Stimulated activated CD4-positive, alpha-beta T cell treated with anti-CD3 and anti-CD28 coated beads, Interleukin-12 subunit alpha, Interleukin-12 subunit beta, amount 100 ng/mL, for 4 hours (primary cell): ENCODE results near the gene DPEP3.

Experiments
- DNase-seq: peaks from one replicate; pipeline ENCODE4 v3.0.0-alpha.2; 2020

DPEP3 gene

DNA sequence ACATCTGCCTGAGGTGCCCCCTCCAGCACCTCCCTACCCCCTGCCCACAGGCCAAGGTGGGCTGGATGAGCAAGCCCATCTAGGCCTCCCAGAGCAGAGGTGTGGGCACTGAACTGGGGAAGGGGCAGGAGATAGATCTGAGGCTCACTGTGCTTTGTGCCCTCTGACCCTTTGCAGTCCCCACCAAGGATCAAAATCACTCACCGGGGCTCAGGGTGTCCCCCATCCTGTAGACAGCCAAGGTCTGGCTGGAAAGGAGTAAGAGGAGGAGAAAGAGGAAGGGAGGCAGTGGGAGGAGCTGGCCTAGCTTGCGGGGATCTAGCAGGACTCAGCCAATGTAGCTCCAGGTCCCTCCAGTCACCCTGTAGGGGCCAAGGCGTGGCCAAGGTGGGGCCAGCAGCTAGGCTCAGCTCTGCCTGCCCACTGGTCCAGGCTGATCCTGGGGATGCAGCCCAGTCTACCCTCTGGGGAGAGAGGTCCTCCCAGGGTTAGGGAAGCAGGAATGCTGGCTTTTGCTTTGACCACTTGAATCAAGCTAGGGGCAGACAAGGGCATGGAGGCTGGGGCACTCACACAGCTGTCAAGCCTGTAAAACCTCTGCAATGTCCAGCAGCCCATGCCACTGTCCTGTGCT lies 13.6 kb downstream of the DPEP3 start:
- no peak for DNase-seq

DNA sequence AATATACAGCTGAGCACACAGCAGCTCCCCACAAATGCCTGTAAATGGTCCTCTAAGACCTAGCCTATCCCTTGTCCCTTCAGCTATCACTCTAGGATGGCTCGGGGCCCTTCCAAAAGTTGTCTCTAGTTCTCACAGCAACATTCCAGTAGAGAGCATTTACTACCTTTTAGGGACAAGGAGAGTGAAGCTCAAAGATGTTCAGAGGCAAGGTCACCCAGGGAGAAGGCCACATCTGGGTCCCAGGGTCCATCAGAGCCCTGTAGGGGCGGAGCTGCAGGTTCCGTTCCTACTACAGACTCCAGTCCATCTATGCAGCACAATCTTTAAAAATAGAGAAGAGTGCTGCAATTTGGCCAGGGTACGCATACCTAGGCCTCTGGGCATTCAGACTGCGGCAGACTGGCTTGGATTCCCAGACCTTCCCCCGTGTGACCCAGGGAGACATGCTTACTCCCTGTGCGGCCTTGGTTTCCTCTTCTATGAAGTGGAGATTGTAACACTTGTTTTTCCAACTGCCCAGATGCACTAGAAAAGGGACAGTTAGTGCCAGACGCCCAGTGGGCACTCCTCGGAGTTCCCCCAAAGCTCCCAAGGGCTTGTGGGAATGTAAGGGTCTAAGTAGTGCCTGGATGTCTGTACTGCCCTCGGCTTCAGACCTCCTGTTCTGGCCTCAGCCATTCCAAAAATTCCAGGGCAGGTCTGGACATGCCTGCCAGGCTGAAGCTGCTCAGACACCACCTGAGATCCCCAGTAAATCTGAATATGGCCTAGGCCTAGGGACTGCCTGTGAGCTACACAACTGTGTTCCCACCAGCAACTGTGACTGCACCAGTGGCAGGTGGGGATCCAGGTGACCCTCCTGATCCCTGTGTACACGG lies 14.4 kb downstream of the DPEP3 start:
- no peak for DNase-seq

DNA sequence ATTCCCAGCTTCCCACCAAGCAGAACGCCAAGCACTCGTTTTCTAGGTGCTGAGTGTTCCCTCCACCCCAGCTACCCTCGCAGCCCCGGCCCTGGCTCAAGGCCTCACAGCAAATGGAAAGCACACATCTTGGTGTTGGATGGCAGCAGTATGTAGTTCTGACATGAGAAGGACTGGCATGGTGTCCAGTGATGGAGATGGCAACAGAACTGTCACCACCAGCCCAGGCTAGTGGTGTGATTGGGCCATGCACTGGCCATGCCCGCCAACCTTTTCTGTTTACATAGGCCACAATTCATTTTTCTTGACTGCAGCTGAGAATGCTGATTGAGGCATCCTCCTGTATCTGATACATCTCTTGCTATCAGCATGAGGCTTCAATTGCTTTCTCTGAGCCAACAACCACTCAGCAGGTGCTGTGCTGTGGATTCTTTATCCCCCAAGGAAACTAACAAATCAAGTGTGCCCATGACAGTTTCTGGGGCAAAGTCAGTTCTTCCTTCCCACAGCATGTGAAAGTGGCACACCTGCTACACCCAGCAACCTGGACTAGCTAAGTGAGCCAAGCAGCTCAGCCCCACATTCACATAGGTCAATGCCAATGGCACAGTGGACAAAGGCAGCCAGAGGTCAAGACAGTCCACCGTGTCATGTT lies 15.7 kb downstream of the DPEP3 start:
- DNase-seq = no peak

DNA sequence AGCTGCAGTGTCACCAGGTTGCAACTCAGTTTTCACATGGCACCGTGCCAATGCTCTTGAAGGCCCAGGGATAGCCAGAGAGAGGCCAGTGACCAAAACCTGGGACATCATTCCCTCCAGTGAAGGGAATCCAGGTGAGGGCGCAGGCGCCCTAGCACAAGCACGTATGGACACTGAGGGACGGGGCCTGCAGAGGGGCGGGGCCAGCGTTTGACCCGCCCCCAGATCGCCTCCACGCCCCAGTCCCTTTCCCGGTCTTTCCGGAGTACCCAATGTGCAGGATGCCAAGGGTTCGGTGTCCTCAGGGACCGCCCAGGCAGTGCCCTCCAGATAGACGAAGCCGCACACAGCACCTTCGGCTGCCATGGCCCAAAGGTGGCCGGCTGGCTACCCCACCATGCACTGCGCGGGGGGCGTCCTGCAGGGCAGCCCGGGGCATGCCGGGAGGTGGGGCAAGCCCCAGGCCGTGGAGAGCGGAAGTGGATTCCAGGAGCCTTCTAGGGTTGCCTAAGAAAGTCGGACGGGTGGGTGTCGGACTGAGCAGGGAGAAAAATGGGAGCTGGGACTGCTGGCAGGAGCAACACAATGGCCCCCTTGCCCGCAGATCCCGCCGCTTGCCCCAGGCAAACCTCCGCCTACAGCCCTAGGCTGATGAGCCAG lies 16.5 kb downstream of the DPEP3 start:
- no peak for DNase-seq

DNA sequence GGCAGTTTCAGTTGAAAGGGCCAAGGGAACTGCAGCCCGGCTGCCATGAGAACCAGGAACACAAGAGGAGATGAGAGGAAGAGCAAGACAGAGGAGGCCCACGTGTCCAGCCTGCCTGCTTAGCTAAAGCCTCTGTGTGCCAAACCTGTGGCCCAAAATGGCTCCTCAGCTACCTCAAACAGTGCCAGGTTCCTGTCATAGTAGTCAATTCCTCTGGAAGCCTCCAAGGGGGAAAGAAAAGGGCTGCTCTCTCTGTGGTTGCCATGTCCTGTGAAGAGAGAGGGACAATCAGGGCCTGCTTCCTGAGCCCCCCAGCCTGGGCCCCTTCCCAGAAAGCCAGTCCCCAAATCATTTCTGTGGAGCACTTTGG lies 17.0 kb downstream of the DPEP3 start:
- no peak for DNase-seq

DNA sequence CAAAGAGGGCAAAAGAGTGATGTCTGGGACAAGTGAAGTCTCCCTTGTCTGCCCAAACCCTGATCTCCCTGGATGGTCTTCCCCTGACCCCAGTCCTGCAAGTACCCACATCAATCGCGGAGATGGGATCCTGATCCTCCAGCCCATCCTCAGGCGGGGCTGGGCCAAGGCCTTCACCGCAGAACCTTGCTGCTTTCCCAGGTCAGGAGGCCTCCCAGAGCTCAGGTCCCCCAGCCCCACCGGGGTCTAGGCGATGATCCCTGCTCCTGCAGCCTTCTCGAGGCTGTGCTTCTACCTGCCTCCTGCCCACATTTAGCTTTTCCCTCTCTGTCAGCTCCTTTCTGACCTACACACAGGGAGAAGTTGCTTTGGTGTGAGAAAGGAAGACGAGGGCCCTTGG lies 18.2 kb downstream of the DPEP3 start:
- DNase-seq = no peak

DNA sequence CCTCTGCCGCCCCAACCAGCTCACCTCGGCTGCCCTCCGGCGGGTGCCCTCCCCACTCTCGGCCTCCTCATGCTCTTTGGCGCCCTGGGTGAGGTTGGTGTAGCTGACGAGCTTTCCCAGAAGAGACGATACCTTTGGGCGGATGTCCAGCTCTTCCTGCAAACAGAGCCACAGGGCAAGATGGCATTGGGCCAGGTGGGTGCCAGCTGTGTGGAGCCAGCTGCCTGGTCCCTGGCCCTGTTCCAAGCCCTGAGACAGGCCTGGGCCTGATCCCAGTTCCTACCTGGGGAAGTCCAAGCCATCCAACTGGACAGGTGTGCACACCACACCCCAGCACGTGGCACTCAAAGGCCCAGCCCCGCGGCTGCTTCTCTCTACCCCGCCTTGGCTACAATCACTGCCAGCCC lies 18.7 kb downstream of the DPEP3 start:
- DNase-seq = no peak

DNA sequence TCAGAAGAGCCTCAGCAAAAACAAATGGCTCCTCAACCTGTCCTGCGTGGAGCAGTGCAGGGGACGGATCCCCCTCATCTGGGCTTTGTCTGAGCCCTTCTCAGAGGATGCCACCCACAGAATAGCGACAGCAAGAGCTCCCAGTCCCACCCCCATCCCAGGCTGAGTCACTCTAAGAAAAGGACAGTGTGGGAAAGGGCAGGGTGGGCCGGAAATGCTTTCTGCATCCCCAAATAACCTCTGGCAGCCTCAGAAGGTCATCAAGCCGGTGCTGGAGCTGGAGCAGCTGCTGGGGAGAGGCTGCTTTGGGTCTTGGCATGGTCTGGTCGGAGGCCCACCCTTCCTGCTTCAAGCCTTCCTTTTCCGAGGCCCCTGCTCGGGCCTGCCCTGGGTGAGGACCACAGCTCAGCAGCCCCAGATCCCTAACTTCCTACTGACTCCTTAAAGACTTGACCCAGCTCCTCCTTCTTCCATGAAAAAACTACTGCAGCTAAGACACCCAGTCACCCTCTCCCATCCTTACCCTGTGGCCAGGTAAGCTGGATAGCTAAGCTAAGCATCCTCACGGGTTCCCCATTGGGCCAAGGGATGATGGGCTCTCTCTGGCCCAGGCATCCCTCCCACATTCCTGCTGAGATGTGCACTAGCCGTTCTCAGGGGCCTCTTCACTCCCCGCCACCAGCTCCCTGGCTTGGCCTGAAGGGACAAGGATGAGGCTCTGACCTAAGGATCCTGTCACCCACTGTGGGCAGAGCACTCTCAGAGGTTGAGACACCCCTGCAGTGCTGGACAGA lies 20.6 kb downstream of the DPEP3 start:
- DNase-seq = no peak

DNA sequence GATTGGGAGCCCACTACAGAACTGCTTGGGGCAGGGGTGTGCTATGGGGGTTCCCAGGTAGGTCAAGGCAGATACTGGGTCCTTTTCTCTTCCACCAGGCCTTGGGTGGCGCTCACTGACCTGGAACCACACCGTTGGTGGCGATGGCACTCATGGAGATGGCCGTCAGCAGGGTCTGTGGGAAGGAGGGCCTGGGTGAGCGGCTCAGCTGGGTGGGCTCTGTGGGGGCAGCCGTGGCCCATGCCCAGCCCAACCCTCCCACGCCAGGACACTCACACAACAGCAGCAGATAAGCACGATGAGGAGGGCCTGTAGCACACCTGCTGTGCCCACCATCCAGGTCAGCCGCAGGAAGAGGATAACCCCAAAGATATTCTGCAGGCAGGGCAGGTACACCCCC lies 22.7 kb downstream of the DPEP3 start:
- no peak for DNase-seq

DNA sequence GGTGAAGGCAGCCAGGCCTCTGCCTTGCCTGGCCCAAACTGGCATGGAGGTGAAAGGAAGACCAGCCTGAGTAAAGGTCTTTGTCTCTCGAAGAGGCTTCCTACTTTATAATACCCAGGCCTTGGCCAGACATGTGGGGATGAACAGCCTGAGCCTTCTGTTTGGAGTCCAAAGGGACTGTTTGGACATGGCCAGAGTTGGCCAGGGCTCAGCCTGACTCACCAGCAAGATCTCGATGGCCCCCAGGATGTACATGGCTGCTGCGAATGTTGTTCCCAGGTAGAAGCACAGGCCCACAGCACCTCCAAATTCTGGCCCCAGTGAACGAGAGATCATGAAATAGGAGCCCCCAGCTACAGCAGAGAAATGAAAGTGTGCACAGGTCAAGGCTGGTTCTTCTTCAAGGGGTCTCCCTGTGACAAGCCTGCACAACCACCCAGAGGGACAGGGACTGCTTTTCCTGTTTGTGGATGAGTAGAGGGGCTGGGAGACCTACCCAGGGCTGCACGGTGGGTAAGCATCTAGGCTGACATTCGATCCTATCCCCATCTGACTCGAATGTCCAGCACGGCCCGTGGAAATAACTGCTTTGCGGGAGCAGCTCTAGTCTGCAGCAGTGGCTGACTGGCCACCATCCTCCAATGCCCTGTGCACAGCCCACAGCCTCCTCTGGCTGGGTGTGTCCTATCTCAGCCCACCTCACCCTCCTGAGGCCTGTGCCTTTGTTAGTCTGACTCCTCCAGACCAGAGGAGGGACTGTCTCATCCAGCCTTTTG lies 25.7 kb downstream of the DPEP3 start:
- DNase-seq = no peak

DNA sequence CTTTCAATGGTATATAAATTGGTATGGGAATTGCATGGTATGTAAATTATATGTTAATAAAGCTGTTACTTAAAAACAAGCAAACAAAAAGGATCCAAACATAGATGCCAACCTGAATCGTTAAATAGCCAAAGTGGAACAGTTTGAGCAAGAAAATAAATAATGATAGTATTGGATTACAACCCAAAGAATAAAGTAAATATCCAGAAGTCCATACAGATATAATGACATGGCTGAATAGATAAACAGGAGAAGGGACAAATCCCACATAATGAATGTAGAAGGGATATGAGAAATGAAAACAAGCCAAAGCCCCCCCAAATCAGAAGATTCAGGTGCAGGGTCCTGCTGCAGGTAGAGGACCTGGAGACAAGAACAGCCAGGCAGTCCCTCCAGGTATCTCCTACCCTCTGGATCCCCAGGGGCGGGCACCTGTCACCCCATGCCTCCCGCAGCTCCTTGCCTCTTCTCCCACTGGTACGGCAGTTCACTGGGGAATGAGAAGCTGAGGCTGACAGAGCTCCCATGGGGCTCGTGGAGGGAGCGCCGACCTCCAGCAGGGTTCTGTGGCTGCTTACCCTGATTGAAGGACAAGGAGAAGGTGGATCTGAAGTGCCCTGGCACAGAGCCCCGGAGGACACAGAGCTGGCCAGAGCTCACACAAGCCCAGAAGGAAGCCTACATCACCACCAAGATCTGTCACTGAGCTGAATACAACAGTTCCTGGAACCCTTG lies 26.5 kb downstream of the DPEP3 start:
- DNase-seq = no peak

DNA sequence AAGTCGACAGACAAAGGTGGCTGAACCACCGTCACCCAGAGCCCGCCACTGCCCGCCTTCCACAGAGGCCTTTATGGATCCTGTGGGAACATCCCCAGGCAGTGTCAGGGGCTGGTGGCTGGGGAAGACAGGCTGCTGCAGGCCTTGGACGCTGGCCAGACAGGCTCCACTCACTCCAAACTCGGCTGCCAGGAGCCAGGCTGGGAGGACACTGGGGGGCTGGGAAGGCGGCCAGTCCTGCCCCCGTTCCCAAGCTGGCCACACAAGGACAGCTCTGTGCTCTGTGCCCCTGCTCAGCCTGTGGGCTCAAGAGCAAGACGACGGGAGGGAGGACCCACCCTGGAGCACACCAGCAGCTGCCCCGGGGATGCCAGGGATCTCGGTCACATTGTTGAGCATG lies 28.8 kb downstream of the DPEP3 start:
- DNase-seq = no peak

DNA sequence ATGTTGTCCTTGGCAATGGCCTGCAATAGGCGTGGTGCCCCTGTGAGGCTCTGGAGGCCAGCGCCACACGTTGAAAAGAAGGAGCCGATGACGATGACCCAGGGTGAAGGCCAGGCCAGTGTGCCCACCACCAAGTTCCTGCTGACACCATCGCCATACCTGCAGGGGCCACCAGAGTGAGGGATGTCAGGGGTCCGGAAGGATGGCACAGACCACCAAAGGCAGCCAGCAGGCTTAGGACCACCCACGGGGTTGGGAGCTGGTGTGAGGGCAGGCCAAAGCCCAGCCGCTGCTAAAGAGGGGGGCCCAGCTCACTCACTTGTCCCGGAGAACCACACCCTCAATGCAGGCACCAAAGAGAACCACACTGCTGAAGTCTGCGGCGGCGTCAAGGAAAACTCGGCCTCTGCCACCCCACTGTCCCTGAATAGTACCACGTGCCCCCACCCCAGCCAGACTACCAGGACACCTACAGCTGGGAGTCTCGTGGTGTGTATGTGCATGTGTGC lies 29.9 kb downstream of the DPEP3 start:
- DNase-seq = no peak

DNA sequence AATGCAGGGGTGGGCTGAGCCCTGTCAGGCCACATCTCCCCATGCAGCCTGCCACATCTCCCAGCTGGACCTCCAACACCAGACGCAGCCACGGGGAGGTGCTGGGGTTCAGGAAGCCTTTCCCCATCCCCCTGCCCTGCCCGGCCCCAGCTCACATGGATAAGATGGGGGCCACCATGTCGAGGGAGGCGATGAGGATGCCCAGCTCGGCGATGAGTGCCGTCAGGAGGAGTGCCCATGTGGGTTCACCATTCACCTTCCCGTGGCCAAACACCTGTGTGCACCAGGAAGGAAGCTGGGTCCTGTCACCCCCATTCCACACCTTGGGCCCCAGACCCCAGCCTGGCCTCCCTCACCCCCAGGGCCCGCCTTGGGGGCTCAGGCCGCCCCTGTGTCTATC lies 30.7 kb downstream of the DPEP3 start:
- DNase-seq = no peak

DNA sequence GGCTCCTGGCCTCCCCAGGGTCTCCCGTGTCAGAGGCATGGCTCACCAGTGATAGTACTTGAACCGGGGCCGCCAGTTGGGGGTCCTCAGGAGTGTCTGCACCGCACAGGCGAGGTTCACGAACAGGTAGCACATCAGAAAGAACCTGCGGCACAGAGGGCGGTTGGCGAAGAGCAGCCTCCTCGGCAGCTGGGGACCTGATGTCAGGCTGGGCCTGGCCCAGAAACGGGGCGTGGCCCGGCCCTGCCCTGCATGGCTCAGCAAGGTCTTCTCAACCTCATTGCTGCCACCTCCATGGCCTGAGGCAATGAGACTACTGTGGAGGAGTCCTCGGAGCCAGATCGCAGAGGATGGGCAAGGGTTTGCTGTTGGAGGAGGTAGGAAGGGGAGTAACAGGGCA lies 32.3 kb downstream of the DPEP3 start:
- no peak for DNase-seq

DNA sequence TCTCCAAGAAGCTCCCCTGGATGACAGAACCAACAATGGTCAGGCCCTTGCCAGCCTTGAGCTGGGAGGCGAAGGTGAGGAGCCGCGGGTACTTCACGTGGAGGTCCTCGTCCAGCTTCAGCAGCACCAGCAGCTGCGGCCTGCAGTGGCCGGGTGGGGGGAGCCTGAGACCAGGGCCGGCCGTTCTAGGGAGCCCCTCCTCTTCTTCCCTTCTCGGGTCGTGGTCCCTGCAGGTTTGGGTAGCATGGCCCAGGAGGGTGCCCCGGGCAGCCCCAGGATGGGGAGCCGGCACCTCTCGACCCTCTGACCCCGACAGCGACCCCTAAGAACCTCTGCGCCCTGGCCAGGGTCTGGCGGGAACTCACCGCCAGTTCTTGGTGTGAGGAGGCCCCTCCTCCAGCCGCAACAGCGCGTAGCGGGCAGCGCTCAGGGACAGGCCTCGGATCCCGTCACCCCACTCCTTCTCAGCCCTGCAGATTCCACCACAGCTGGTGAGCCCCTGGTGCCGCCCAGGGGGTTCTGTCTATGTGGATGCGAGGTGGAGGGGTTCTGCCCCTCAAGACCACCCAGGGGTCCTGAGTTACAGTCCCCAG lies 33.2 kb downstream of the DPEP3 start:
- no peak for DNase-seq

DNA sequence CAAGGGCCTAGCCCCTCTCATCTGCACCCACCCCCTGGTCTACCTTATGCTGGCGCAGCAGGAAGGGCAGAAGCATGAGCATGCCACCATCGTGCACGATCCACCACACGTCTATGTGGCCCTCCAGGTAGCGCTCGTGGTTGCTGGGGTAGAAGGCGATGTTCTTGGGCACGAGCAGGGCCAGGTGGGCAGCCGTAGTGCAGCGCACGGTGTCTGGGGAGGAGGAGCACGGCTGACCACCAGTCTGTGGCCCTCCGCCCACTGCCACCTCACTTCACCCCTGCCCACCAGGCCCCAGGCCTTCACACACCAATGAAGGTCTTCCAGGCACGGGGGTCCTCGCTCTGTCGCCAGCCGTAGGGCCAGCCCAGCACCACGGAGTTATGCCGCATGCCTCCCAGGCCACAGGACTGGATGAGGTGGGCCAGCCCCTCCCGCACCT lies 34.1 kb downstream of the DPEP3 start:
- no peak for DNase-seq

DNA sequence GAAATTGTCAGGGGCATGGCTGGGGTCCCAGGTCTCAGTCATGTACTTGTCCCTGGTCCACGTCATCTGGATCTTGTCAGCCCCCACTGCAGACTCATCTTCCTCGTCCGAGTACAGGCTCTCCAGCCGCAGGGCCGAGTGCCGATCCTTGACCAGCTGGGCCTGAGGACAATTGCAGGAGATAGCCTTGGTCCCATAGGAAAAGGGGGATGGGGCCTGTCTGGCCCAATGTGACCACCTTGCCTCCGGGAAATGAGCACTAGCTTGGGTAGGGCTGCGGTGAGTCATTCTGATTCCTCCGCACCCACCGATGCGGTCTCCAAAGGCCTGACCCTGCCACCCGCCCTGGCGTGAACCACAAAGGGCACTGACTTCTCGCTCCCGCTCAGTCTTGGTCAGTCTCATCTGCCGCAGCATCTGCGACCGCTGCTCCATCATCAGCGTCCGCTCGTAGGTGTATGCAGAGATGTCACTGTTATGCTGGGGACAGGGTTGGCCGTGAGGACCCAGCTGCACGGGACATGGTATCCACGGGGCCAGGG lies 34.8 kb downstream of the DPEP3 start:
- DNase-seq = no peak

DNA sequence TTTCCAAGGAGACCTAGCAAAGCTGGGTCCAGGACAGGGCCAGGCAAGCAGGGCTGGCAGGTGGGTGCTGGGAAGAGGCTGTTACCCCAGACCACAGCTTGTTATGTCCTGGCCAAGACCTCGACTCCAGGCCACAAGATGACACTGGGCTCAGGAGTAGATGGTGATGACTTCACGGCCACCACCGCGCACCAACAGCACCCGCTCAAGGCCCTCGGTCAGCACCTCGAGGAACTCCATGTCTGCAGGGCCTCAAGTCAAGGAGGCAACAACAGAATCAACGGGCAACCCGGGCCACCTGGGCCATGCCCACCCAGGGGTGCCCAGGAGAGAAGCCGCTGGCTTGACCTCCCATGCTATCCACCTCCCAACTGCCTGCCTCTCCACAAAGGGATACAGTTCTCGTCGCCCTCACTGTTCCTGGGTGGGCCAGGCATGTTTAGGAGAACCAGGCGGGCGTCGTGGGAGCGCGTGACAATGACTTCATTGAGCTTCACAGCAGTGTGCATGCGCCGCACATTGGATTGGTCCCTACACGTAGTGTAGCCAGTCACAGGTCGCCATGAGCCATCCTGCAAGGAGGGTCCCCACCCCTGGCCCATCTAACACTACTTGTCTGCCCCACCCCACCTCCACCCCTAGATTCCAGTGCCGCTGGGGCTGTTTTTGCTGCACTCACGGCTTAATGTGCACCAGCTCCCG lies 35.5 kb downstream of the DPEP3 start:
- DNase-seq = no peak
